Measurements from ENCODE around the gene ATP8A2.

The ATP8A2 gene

DNA sequence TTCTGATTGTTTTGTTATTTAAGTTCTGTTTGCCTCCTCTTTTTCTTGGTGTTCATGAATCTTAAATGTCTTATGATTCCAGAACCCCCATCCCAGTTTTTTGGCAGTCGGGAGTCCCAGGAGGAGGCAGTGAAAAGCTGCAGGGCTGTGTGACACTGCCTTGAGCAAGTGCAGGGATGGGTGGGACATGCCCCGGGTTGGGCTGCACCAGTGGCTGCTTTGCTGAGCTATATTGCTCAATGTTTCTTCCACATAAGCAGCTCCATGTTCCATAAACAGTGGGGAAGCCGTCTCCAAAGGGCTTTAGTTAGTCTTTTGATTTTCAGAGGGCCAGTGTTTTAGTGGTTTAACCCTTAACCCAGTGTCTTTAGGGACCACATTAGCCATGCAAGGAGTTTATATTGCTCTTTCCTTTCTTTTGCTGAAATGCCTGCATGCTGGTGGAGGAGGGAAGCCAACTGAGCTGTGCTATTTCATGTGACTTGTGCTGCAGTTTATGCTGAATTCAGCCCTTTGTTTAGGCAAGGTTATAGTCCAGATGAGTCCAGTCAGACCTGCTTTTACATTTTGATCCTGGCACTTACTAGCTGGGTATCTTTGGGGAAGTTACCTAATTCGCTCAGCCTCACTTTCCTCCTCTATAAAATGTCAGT, 13.1 kb downstream of the ATP8A2 start:
- no peak for DNase-seq

DNA sequence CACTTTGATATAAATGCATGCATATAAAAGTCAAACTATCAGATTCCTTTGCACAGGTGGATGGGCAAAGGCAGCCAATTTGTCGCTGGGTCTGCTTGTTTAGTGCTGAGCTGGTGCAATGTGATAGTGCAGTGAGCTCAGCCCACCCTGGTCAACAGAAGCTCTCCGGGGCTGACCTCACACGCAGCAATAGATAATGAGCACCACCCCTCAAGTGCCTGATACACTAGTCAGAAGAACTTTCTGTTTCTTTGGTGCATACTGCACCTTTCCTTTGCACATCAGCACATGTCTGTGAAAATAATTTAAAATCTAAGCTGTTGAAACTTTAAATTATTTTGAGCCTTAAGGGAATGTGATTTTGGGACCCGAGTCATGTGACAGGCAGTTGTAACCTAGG, 20.2 kb downstream of the ATP8A2 start:
- no peak for DNase-seq

DNA sequence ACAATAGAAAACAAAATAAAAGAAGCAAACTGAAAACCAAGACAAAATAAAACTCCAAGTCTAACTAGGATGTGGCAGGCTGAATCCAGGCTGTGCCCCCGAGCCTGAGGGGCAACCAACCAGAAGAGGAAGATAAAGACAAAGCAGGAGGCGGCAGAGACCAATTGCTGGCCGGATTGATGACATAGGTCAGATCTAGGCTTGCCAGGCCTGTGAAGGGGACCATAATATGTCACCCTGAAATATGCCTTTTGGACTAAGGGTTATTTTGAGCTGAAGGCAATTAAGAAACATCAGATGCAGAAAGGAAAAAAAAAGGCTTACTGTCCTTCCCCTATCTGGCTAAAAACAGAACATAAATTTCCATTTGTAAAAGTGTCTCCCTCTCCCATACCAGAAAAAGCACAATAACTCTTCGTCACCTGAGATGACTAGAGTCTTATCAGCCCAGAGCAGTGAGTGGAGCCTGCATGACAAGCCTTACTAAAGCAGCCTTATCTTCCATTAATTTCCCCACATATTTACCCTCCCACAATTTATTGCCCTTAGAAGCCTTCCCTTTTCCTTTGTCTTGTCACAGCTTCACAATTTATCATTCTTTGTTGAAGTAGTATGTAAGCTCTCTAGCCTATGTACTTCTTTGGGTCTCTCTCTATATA, 22.8 kb downstream of the ATP8A2 start:
- DNase-seq: no peak

DNA sequence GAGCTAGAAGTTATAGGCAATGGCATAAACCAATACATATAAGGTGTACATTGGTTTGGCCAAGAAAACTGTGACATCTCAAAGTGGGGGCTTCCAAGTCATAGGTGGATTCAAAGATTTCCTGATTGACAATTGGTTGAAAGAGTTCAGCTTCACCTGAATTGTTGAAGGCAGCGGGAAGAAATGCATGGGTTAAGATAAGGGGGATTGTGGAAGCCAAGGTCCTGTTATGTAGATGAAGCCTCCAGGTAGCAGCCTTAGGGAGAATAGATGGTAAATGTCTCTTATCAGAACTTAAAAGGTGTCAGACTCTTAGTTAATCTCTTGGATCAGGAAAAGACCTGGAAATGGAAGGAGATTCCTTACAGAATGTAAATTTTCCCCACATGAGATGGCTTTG, 26.0 kb downstream of the ATP8A2 start:
- no peak for DNase-seq

DNA sequence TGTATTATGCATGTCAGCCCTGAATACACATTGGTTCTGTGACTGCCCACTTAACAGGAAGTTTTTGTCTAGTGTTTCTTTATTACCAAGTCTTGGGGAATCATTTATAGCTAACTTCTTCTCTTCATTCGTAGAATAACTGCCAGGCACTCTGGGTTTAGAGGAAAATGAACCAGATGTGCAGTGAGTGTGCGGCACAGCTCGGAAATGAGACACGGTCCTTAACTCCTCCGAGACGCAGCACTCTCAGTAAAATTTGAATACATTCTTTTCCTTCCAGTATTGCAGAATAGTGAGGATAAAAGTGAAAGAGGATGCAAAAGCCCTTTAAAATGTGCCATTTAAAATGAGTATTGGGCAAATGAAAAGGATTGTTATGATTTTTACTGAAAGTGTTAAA, 29.2 kb downstream of the ATP8A2 start:
- no peak for DNase-seq

DNA sequence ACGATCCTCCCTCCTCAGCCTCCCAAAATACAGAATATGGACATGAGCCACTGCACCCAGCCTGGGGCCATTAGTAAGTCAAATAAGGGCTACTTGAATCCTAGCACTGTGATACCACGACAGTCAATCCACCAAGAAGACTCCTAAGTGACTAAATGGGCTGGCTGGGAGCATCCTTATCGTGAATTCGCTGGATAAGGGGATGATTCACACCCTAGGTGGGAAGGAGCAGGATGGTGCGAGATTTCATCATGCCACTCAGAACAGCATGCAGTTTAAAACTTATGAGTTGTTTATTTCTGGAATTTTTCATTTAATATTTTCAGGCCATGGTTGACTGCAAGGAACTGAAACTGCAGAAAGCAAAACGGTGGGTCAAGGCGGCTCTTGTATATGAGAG, 30.2 kb downstream of the ATP8A2 start:
- no peak for DNase-seq

DNA sequence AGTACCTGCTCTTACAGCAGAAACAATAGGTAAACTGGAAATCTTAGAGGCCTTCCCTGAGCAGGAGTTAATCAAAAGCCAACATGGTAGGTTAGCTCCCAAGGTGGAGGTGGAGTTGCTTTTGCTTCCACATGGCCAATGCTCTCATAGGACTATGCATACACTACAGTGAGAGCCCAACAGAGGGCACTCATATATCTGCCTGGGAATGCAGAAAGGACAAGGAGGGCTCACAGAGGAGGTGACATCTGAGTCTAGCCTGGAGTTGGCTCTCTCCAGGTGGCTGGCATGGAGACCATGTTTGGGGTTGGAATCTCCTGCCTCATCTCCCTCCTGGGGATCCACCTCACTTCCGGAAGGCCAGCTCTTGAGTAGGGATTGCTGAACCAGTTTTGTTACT, 34.6 kb downstream of the ATP8A2 start:
- no peak for DNase-seq

DNA sequence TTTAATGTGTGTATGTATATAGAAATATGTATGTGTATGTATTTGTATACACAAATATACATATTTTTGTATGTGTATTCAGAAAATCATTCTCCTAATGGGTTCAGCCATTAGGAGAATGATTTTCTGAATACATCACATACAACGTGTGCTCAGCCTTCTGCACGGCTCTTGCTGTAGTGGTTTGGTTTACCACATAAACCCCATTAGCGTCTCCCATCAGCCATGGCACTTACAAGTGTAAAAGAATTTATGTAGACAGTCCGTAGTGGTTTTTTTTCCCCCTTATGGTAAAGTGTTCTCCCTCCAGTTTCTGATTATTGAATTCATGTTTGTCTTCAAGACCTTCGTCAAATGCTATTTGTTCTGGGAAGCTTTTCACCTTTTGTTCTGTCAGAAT, 38.2 kb downstream of the ATP8A2 start:
- DNase-seq: no peak

DNA sequence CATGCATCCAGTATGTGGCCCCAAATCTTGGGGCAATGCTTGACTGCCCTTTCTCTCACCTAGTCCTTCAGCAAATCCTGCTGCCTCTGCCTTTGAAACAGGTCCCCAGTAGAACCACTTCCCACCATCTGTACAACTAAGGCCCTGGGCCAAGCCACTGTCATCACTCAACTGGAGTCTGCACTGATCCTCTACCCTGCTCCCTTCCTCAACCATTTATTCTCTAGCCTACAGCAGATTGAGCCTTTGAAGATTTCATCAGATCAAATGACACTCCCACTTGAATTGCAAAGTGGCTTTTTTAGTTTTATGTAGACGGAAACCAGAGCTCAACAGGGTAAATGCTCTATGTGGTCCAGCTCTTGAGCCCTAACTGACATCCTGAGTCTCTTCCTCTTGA, 43.5 kb downstream of the ATP8A2 start:
- no peak for DNase-seq

DNA sequence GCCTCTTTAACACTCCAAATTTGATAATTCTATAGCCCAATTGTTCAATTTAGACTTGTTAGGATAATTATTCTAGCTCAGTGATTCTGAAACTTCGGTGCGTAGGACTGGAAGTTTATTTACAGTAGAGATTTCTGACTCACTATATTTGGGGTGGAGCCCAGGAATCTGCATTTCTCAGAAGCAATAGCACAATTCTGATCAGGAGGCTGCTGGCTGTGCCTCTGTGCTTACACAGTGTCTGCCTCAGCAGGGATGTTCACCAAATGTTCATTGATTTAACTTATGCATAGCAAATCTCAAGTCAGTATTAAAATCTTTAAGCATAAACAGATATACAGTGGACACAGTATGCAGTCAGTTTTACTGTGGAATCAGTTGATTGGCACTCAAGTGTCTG, 45.8 kb downstream of the ATP8A2 start:
- no peak for DNase-seq

DNA sequence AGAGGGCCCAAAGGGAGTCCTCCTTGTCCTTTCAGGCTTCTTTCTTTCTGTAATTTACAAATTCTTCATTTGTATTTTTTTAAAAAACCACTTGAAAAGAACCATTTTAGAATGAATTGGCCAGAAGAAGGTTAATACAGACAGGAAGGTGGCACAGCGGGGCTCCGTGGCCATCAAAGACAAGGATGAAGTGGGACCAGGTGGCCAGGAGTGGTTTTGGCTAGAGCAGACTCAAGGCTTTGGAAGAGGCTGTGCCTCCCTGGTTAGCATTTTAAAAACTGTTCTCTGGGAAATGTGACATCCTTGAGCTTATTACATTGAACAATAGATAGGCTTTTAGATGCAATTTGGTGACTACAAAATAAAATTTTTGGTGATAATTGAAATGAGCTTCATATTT, 48.4 kb downstream of the ATP8A2 start:
- no peak for DNase-seq

DNA sequence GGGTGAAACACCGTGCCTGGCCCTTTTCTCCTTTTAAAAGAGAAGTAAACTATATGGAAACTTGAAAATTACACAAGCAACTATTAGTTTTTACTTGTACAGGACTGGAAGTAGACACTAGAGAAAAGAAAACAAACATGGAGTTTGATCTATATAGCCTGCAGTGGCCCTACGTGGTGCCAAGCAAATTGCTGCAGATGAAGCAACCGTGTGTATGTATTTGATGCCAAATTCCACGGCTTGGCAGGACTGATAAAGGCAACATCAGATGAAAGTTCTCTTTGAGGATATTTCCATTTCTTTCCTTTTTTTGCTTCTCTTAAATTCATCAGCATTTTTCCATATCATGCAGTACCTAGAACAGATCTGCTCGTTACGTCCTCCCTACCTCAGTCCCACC, 49.8 kb downstream of the ATP8A2 start:
- DNase-seq: no peak

DNA sequence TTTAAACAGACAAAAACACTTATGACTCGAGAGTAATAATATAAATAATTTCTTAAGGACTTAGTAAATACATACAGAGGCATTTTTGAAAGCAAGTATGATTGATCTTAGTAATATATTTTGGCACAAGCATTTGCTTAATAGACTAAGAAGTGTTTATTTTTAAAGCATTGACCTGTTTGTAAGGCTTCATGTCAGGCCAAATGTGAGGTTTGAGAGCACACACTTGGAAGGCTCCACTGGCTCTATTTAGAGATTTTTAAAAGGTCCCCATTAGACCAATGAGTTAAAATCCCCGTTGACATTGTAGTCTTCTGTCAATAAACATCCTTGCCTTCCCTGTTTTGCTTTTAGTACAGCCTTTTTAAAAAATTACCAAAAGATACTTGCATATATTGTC, 50.4 kb downstream of the ATP8A2 start:
- no peak for DNase-seq

DNA sequence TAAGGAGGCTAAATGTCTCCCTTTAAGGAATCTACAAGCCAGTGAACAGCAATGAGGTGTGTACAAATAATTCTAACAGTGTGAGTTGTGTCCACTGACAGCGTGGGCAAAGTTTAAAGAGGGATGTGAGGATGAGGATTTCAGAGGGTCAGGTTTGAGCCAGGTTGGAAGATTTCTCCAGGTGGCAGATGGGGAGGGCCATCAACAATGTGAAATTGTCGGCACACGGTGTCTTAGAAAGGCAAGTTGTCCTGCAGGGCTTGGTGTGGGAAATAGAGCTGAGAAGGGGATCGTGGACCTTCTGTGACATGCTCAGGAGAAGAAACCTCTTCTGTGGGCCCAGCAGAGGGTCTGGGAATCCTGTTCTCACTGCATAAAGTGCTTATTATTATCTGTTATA, 52.1 kb downstream of the ATP8A2 start:
- DNase-seq: no peak

DNA sequence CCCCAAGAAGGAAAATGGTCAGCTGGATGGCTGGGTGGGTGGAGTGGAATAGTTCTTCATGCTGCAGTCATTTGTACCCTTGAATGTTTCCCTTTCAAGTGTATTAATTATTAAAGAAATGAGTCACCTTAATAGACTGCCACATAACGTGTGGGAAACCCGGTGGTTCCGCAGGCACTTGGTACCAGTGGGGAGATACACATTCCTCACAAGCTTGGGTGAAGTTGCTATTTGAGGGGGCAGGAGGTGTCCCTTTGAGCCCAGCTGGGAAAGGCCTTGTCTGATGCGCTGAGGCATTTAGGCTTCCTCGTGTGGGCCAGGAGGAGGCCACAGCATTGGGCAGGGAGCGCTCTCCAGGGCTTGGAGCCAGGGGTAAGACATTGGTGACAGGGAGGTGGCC, 57.7 kb downstream of the ATP8A2 start:
- no peak for DNase-seq

DNA sequence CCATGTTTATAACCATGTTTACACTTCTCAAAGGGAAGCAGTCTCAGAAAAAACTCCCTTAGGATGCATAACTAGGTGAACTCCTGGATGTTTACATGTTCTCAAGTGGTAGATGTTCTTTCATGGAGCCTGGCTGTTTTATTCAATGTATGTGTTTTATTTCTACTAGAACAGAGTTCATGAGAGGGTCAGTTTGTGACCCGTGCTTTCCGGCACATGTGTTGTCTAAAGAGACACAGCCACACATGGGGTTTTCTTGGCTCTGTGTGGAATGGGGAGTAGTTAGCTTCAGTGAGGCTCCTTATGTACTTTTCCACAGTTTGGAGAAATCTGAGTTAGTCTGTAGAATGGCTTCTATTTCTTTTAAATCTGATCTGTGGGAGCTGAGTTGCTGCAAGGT, 60.9 kb downstream of the ATP8A2 start:
- no peak for DNase-seq

DNA sequence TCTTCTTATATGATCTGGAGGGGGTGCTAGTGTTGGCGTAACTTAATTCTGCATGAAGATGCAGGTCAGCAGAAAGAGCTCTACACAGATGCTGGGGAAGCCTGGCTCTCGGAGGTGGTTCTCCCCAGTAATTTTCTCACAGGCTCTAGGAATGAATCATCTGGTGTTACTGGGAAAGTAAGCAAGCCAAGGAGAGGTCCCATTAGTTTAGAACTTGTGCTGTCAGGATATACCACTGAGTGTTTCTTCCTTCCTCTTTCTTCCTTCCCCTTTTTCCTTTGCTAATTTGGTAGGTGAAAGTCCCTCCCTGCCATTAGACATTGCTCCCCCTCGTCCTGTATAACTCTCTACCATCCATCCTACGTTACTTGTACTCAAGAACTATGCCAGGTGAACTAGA, 68.3 kb downstream of the ATP8A2 start:
- DNase-seq: no peak

DNA sequence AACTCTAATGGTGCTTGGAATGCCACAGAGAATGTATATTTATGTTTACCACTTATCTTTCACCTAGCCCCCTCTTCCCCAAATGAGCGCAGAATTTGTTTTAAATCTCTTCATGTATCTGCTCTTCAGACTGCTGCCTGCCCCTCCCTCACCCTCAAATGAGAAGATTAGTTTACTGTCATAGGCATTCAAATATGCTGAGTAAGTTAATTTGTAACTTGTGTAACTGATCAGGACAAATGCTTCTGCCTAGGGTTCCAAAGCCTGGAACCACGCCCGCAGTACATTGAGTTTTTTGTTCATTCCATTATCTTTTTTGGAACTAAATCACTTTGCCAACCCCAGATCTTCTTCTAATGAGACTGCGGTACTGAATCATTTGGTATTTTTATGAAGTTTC, 74.5 kb downstream of the ATP8A2 start:
- no peak for DNase-seq

DNA sequence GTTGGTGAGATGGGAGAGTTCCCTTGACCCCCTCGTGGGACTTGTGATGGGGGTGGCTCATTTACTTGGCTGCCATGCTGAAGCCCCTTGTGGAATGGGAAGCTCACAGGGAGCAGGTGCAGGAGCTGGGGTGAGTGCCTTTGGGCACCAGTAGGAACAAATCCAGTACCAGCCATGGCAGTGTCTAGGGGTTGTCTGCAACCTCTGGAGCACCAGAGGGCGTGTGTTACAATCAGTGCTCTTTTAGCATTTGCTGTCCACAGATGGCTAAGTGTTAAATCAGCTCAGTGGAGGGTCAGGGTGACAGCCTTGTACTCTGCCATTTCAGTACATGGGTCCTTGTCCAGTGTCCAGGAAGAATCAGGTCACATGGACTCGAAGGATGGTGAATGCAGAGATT, 75.6 kb downstream of the ATP8A2 start:
- DNase-seq: no peak

DNA sequence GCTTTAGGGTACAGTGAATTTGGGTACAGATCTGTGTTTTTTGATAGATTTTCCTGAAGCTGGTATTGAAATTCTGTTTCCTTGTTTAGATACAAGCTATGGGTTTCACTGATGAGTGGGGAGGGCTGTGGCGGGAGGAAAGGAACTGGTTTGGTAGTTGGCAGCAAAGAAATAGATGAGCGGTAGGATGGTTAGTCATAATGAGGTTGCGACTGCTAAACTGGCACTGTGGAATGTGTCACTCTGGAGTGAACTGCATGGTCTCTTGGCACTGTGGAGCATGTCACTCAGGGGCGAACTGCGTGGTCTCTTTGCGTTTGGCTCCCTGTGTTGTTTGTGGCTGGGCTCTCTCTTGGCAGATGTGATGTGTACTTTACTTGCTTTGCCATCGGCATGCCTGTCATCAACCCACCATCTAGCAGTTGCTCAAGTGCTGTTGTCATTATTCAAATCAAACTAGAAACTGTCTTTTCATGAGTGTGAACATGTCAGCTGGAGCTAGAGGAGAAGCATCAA, 82.1 kb downstream of the ATP8A2 start:
- no peak for DNase-seq

DNA sequence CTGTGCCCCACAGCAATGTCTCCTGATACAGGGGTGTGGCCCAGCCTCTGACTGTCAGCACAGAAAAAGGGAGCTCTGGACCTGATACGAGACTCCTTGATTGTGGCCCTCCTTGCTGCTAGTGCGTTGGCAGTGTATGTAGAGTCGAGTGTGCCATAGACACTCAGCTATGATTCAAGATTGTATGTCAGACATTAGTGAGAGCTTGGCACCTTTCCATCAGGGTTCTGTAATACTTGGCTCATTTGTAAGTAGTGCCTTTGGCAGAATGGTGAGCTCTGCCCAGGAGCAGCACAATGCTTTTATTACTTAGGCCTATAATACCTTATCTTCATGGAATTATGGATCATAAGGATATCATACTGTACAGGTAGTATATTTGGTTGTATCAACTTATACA, 83.4 kb downstream of the ATP8A2 start:
- DNase-seq: no peak

DNA sequence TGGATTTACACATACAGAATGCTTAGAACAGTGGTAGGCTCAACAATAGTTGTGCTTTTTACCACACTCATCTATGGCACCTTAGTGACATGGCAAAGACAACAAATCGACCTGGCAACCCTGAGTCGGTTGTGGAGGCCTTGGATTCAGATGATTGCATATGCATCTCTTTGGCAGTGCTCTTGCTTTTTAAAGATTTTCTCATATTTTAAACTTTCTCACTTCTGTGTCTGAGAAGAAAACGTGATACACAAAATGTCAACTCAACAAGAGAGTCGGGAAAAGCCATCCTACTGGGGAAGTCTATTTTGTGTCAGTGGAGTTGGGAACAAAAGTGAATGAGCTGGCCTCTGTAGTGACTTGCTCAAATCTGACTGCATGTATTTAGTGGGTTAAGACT, 85.8 kb downstream of the ATP8A2 start:
- DNase-seq: no peak

DNA sequence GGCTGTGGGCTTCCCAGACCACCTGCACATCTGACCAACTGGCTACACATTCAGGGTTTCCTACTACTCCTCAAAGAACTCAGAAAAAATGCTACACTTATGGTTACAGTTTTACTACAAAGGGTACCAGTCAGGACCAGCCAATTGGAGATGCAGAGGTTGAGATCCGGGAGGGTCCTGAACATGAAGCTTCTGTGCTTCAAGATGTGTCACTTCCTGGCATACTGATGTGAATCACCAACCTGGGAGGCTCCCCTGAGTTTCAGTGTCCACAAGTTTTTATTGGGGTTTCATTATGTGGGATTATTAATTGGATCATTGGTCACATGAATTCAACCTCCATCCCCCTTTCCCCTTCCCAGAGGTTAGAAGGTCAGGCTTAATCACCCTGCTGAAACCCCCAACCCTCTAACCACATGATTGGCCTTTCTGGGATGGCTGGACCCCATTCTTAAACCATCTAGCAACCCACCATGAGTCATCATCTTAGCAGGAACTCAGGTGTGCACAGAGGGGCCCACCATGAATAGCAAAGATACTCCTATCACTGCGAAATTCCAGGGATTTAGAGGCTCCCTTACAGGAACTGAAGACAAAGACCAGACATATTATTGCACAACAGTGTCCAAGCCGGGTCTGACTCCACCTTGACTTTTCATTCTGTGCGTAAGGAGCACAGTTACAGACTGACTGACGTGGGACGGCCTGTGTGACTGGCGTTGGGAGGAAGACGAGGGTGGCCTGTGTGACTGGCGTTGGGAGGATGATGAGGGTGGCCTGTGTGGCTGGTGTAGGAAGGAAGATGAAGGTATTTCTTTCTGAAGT, 90.7 kb downstream of the ATP8A2 start:
- DNase-seq: no peak

DNA sequence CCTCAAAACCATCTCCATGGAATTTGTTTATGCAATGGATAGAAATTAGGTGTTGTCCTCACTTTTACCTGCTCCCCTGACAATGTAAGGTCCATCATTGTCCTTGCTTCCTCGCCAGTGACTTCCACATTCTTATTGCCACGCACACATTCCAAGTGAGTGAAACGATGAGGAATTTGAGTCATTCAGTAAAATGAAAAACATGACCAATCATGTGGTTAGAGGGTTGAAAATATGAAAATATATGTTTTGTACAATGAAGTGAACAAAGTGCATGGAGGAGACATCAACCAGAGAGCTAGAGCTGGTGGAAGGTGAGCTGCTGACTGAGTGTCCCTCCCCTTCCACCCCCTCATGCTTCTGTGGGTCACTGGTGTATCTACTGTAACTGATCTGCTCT, 91.7 kb downstream of the ATP8A2 start:
- no peak for DNase-seq

All from CD4-positive, alpha-beta T cell treated with Interleukin-4 for 4 hours (primary cell).